Activated CD8-positive, alpha-beta T cell treated with anti-CD3 and anti-CD28 coated beads for 36 hours (primary cell): ENCODE measurements around the gene FLT4. TPM values are rescaled to one million over a fixed set of nuclear protein-coding genes. Genes with fewer than 3 reads are reported as not detected.

Experiments
- ATAC-seq: fragments of 200-7000 bp; cut with Tn5 transposase; one replicate; pipeline ENCODE4 v1.10.0; 2021; ENCODE audit warnings: mild to moderate bottlenecking, moderate library complexity
- CTCF ChIA-PET: fragments of 350-600 bp; sonication (Branson Sonifier 250); formaldehyde crosslinking; loops from one replicate; lab custom pipeline; 2021; ENCODE audit warnings: antibody characterized with exemption; lab: Charles Lee
- POLR2A ChIA-PET: fragments of 350-600 bp; sonication (Branson Sonifier 250); formaldehyde crosslinking; loops from one replicate; lab custom pipeline; 2021; ENCODE audit warnings: antibody characterized with exemption; lab: Charles Lee
- DNase-seq: peaks from one replicate; pipeline ENCODE4 v3.0.0-alpha.2; 2020
- H3K27ac Mint-ChIP-seq: one replicate; pipeline ENCODE4 v1.8.0; 2021; ENCODE audit warnings: mild to moderate bottlenecking, mixed read lengths
- H3K27me3 Mint-ChIP-seq: one replicate; pipeline ENCODE4 v1.8.0; 2021; ENCODE audit warnings: mixed read lengths
- H3K36me3 Mint-ChIP-seq: one replicate; pipeline ENCODE4 v1.8.0; 2021; ENCODE audit warnings: low read depth, mixed read lengths
- H3K4me1 Mint-ChIP-seq: one replicate; pipeline ENCODE4 v1.8.0; 2021; ENCODE audit warnings: low read depth, mixed read lengths
- H3K4me3 Mint-ChIP-seq: one replicate; pipeline ENCODE4 v1.8.0; 2021; ENCODE audit warnings: mild to moderate bottlenecking, moderate library complexity, mixed read lengths
- H3K9me3 Mint-ChIP-seq: one replicate; pipeline ENCODE4 v1.8.0; 2021; ENCODE audit warnings: mixed read lengths
- intact Hi-C: fragments of 100-400 bp; cut with micrococcal nuclease; formaldehyde crosslinking; loops from one replicate; pipeline ENCODE4 v1.10.0; 2022
- total RNA-seq, 2 experiments: library from RNA; stranded (reverse); gene quantifications; one replicate each; pipeline ENCODE4 v1.2.3, GENCODE V29; 2021
- TF ChIP-seq, protein P1 (sequence below): fragments of 200-600 bp; IDR thresholded peaks from one replicate; pipeline ENCODE4 v1.8.0; 2022; ENCODE audit warnings: antibody characterized with exemption, mild to moderate bottlenecking

FLT4 gene
- total RNA-seq, 2 experiments from 2014 or later, result 3.3 to 4.4 TPM

DNA sequence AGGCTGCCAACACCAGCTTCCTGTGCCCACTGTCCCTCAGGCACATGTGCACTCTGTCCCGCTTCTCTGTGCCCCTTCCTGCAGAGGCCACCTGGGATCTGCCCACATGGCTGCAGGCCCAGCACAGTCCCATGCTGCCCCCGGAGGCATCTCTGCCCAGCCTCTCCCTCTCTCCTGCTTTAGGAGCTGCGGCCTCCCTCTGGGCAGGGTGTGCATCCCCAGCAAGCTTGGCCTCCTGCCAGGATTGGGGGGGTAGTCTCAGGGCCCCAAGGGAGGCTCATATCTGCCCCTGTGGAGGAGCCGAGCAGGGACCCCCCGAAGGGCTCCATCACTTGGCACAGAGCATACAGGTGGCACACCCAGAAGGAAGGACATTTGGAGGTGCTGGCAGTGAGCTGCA, 24.8 kb downstream of the FLT4 start:
- TF ChIP-seq, protein P1, sequence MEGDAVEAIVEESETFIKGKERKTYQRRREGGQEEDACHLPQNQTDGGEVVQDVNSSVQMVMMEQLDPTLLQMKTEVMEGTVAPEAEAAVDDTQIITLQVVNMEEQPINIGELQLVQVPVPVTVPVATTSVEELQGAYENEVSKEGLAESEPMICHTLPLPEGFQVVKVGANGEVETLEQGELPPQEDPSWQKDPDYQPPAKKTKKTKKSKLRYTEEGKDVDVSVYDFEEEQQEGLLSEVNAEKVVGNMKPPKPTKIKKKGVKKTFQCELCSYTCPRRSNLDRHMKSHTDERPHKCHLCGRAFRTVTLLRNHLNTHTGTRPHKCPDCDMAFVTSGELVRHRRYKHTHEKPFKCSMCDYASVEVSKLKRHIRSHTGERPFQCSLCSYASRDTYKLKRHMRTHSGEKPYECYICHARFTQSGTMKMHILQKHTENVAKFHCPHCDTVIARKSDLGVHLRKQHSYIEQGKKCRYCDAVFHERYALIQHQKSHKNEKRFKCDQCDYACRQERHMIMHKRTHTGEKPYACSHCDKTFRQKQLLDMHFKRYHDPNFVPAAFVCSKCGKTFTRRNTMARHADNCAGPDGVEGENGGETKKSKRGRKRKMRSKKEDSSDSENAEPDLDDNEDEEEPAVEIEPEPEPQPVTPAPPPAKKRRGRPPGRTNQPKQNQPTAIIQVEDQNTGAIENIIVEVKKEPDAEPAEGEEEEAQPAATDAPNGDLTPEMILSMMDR, result no peak
- intact Hi-C loops, result no loop called here
- Mint-ChIP-seq H3K4me3 (no peak overlapping the region), H3K4me1 (peaks cover 8% of the 10 kb centered on the region), H3K27ac (no peak overlapping the region), H3K36me3 (no peaks in the 10 kb centered on the region), H3K27me3 (no peaks in the 10 kb centered on the region), H3K9me3 (no peaks in the 10 kb centered on the region)
- ChIA-PET POLR2A (no interaction called here), CTCF (no interaction called here)
- no peak for DNase-seq
- ATAC-seq, result no peak

DNA sequence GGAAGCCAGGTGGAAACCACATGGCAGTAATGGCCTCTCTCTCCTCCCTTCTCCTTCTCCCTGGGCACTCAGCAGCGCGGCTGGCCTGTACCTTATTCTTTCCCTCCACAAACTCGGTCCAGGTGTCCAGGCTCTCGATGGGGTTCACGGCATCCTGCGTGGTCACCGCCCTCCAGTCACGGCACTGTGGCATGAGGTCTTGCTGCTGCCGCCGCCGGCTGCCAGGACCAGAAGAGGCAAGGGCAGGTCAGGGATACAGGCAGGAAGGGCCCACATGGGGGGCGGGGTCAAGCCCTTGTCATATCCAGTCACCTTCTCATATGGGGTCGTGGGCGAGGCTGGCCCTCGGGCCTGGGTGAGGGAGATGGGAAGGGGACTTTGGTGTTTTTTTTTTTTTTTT, 25.6 kb downstream of the FLT4 start:
- peak overlapping the region; percentile 55 for H3K27ac Mint-ChIP-seq
- H3K36me3 Mint-ChIP-seq, result no peaks in the 10 kb centered on the region
- no peak for DNase-seq
- no peak overlapping the region for H3K4me3 Mint-ChIP-seq
- no peak for ATAC-seq
- no peaks in the 10 kb centered on the region for H3K27me3 Mint-ChIP-seq
- peaks cover 8% of the 10 kb centered on the region for H3K4me1 Mint-ChIP-seq
- no peaks in the 10 kb centered on the region for H3K9me3 Mint-ChIP-seq
- TF ChIP-seq, protein P1, result no peak
- ChIA-PET POLR2A (interaction anchor here (1.0 kb wide), 1 partner anchor 21 kb away, joined by 3 read pairs; no protein-coding TSS in a partner anchor), CTCF (no interaction called here)
- intact Hi-C loops, result no loop called here

DNA sequence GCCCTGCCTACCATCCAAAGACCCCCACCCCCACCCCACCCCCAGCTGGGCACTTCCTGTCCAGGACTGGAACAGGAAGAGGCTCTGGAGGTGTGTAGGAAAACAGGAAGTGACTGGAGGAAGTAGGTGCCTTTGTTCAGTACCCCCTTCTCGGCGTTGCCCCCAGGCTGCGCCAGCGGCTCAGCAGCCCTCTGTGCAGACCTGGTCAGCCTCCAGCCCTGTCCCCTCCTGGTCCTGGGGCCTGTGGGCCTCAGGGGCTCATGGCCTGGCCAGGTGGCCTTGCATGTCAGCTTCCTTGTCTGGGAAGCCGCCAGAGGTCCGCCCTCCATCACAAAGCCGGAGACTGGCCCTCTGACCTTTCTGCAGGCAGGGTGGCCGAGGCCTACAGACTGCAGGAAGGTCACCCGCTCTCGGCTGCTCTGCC, 26.0 kb downstream of the FLT4 start:
- Mint-ChIP-seq H3K27ac (no peak overlapping the region), H3K9me3 (no peaks in the 10 kb centered on the region), H3K4me3 (no peak overlapping the region), H3K36me3 (no peaks in the 10 kb centered on the region), H3K4me1 (peaks cover 8% of the 10 kb centered on the region), H3K27me3 (no peaks in the 10 kb centered on the region)
- DNase-seq (no peak), ATAC-seq (no peak)
- ChIA-PET POLR2A (interaction anchor here (0.6 to 1.0 kb wide), 3 partner anchors 10 to 484 kb away, joined by 3 read pairs; no protein-coding TSS in a partner anchor), CTCF (no interaction called here)
- TF ChIP-seq, protein P1, result no peak
- intact Hi-C loops, result no loop called here

DNA sequence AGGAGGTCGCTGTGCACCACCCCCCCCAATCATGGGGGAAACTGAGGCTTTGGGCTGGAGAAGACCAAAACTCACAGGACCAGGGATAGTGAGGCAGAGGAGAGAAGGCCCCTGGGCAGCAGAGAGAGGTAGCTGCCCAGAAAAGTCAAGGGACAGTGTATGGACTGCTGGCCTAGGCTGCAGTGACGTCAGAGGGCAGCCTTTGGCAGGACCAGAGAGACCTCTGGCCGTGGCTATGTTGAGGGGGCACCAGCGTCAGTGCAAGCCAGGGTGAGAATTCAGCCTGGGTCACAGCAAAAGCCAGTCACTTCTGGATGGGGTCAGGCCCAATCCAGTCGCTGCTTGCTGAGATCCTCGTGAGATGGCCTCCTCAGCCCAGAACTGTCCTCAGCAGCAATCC, 26.5 kb downstream of the FLT4 start:
- H3K9me3 Mint-ChIP-seq, result no peaks in the 10 kb centered on the region
- TF ChIP-seq, protein P1, result no peak
- no peak for ATAC-seq
- ChIA-PET CTCF (no interaction called here), POLR2A (interaction anchor here (0.6 to 1.0 kb wide), 3 partner anchors 11 to 484 kb away, joined by 3 read pairs; no protein-coding TSS in a partner anchor)
- no peaks in the 10 kb centered on the region for H3K27me3 Mint-ChIP-seq
- H3K36me3 Mint-ChIP-seq, result no peaks in the 10 kb centered on the region
- H3K27ac Mint-ChIP-seq, result no peak overlapping the region
- no peak for DNase-seq
- intact Hi-C loops, result no loop called here
- no peak overlapping the region for H3K4me3 Mint-ChIP-seq
- H3K4me1 Mint-ChIP-seq, result peaks cover 8% of the 10 kb centered on the region

DNA sequence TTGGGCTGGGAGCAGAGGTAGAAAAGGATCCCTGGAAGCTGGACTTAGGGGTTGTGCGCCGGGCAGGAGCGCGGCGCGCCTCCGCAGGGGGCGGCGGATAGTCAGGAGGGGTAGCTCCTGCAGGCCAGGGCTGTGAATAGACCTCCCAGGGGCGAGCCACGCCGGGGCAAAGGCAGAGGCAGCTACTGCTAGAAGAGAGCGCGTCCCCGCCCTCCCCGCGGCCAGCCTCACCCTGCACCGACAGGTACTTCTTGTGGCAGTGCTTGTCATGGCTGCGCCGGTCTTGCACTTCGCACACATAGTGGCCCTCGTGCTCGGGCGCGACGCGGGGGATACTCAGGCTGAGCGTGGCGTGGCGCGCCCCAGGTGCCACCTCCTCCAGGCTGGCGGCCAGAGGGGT, 28.1 kb downstream of the FLT4 start:
- TF ChIP-seq, protein P1, result no peak

More for the DNA sequence above, 28.1 kb downstream of the FLT4 start:
- Mint-ChIP-seq H3K9me3 (no peaks in the 10 kb centered on the region), H3K27me3 (no peaks in the 10 kb centered on the region), H3K4me3 (no peak overlapping the region), H3K27ac (no peak overlapping the region), H3K4me1 (peaks cover 8% of the 10 kb centered on the region), H3K36me3 (no peaks in the 10 kb centered on the region)
- no peak for ATAC-seq
- intact Hi-C loops, result no loop called here
- CTCF ChIA-PET, result no interaction called here
- no peak for DNase-seq
- POLR2A ChIA-PET, result no interaction called here
